Daoy (cell line): ENCODE measurements around the gene SLC1A7. TPM values are rescaled to one million over a fixed set of nuclear protein-coding genes. Genes with fewer than 3 reads are reported as not detected.

ENCODE experiments used
- DNase-seq: peaks from one replicate; pipeline ENCODE4 v3.0.0-alpha.2; 2015; ENCODE audit warnings: low read depth
- total RNA-seq: library from RNA; depleted of rRNA; stranded (reverse); fragments of >200 nt; shearing (Covaris generic); gene quantifications from 2 replicates; pipeline ENCODE4 v1.2.3, GENCODE V29; 2014

The SLC1A7 gene
- total RNA-seq, 1 experiment from 2014 or later = not detected

DNA sequence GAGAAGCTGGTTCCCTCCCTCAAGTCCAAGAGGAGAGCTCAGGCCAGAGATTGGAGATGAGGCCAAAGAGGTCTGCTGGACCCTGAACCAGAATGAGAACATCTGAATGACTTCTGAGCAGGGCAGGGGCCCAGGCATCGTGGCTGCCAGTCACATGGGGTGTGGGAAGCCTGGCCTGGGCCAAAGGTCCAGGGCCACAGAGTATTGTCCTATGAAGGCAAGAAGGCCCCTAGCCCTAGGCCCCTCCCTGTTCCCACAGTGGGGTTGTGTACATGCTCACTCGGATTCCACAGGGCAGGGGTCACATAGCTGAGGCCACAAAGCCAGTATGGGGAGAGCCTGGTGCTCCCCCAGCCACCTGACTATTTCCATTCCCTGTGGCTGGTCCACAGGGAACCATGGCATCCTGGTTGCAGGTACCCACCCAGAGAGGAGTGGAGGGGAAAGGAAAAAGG lies 18.5 kb upstream of the SLC1A7 start:
- no peak for DNase-seq

DNA sequence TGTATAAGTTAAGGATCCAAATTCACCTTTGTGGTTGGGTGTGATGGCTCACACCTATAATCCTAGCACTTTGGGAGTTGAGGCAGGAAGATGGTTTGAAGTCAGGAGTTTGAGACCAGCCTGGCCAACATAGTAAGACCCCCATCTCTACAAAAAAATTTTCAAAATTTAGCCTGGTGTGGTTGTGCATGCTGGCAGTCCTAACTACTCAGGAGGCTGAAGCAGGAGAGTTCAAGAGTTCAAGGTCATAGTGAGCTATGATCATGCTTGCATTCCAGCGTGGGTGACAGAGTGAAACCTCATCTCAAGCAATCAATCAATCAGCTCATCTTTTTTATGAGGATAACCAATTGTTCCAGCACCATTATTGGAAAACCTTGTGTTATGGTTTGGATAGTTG lies 16.5 kb upstream of the SLC1A7 start:
- no peak for DNase-seq

DNA sequence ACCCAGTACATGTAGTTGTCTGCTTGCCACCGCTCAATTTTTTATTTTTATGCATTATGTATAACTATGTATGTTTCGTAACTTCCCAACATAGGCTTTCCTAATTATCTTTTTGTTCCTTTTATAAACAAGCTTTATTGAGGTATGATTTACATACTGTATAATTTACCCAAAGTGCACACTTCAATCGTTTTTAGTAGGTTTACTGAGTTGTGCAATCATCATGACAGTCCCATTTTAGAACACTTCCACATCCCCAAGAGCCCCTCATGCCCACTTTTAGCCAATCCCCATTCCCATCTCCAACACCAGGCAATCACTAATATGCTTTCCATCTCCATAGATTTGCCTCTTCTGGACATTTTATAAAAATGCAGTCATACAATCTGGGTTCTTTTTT lies 14.3 kb upstream of the SLC1A7 start:
- no peak for DNase-seq

DNA sequence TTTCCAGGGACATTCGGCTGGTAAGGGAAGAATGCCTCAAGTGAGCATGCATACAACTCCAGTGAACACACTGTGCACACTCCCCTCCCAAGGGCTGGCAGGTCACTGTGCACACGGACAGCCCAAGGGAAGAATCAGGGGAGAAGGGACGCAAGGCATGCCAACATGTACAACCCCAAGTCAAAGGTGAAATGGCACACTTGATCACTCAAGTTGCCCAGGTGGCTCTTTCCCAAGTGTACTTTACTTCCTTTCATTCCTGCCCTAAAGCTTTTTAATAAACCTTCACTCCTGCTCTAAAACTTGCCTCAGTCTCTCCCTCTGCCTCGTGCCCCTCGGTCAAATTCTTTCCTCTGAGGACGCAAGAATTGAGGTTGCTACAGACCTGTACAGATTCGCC lies 13.5 kb upstream of the SLC1A7 start:
- DNase-seq = no peak

DNA sequence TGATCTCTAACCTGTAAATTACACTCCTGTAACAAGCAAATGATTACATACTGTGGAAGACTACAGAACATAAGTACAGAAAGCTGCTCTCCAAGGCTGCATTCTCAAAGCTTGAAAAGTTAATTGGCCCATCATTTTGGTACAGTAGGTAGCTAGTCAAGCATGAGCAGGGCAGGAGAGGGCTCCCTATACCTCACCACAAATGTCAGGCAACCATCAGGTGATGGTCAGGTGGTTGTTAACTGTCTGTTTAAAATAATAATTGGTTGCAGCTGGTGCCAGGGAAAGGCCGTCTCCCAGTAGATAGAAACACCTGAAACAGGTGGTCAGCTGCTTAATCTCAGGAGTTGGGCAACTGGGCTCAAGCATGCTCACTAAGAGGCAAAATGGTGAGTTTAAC lies 13.1 kb upstream of the SLC1A7 start:
- DNase-seq = no peak

DNA sequence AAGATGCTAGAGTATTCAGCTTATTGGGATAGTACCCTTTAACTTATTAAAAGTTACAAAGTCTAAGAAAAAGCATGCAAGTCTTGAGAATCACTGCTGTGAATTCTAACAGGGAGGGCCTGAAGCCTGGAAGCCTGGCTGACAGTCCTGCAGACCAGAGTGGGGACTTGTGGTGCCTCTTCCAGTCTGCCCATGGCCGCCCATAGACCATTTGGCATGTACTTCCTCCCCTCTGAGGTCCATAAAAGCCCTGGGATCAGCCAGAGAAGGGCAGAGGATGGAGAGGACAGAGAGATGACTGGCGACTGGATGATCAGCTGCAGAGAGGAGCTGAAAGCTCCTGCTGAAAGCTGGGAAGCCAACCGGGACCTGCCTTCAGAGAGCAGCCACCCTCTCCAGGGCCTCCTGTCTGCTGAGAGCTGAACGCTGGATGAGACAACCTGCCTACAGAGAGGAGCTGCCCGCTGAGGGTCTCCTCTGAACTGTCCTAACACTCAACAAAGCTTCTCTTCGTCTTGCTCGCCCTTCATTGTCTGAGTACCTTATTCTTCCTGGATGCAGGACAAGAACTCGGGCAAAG lies 12.5 kb upstream of the SLC1A7 start:
- no peak for DNase-seq

DNA sequence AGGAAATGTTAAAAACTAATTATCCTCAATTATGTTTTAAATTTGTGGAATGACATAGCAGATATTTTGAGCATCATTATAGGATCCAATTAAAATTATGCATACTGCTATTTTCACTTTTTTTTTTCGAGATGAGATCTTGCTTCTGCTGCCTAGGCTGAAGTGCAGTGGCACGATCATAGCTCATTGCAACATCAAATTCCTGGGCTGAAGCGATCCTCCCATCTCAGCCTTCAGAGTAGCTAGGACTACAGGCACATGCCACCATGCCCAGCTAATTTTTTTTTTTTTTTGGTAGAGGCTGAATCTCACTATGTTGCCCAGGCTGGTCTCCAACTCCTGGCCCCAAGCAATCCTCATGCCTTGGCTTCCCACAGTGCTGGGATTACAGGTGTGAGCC lies 11.3 kb upstream of the SLC1A7 start:
- no peak for DNase-seq

DNA sequence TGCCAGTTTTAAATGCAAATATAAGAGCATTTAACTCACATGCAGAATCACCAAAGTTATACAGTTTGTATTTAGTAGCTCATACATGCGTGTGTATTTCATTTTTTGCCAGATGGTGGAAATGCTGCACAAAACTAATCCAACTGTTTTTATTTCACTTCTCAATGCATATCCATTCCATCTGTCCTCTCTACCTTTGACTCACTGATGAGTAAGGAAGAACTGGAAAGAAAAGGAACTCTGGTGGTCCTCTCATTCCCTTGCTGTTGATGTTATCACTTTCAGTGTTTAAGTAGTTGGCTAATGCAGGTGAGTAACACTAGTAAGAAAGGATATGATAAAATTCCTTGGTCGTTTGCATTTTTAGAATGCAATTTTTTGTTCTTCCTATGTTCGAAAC lies 5.7 kb upstream of the SLC1A7 start:
- DNase-seq = peak; percentile 46

DNA sequence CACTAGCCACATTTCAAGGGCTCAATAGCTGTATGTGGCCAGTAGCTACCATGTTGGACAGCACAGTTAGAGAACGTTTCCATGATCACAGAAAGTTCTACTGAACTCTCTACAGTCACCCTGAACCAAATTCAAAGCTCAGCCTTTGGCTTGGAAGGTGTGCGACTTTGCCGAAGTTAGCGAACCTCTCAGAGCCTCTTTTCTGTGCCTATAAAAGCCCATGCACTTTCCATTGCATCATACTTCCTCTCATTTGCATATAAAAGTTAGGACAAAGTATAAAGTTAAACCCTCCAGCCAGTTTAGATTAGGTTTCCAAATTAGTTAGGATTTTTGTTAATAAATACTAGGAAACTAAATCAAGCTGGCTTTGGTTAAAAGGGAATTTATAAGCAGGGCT lies 4.7 kb upstream of the SLC1A7 start:
- DNase-seq = no peak

DNA sequence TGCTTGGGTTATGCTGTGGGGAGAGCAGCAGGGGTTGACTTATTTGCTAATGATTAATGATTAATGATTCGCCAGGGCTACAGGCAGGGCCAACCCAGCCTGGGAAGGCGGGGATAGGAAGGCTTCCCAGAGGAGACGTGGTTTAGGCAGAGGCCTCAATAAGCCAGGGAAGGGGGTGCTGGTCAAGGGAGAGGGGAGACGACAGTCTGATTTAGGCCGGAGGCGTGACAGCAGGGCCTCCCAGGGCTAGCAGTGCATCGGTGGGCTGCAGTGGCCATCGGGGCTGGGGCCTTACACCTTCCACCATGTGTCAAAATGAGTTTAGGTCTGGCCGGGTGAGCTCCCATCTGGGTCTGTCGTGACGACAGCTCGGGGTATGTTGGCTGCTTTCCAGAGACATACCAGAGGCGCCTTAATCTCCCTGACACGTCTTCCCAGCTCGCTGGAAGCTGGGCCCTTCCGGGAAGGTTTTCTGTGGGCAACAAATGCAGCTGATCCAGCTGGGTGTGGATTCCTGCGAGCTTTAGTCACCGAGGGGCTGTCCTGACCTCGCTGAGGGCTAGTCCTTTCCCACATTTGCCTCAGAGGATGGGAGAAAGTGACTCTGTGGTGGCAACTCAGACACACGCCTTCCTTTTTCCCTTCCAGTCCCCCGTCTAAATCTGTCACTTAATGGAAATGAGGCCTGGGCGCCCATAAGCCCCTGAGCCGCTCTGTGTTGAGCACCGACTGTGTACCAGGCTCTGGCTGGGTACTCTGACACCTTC lies 3.7 kb upstream of the SLC1A7 start:
- peak; percentile 98 for DNase-seq

DNA sequence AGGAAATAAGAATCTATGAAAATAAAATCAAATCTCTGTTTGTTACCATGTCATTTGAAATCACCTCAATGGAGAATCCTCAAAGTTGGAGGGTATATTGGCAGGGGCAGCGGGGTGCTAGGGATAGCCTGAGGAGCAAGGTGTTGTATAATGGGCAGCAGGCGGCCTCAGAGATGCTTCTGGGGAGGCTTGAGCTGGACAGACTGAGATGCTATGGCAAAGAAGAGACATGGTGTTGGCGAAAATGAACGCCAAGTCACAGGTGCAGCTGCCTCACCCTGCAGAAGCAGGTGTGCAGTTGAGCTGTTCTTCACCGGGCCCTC lies 3.1 kb upstream of the SLC1A7 start:
- no peak for DNase-seq

DNA sequence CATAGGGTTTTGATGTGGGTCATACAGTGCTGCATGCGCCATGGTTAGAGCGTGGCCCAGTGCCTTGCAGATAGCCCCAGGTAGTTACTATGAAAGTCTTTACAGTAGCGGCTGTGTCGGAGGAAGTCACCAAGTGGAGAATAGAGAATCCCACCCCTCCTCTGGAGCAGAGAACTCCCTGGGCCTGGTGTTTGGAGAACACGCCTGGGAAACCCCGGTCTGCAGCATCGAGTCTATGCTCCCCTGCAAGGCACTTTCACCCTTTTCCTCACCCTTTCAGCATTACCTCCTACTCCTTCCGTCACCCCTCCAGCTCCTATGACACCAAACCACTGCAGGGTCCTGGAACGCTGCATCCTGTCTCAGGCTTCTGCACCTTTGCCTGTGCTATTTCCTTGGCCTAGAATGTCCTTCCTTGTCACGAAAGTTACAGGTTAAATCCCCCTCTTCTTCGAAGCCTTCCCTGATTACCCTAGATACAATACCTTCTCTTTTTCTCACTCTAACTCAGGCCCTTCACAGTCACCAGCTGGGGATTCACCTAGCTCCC lies 2.7 kb upstream of the SLC1A7 start:
- DNase-seq = no peak

DNA sequence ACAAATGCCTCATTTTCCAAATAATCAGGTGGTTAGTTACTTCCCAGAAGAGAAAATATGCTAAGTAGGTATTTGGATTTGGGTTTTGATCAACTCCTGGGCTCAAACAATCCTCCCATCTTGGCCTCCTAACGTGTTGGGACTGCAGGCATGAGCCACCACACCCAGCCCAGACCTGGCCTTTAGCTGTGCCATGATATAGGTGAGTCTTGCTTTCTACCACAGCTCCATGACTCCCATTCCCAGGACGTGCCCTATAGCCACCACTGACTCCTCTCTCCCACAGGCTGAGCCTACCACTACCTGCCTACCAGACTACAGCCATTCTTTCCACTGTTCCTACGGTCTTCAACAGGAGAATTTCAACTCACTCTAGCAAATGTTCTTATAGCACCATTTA lies 1.8 kb upstream of the SLC1A7 start:
- no peak for DNase-seq

DNA sequence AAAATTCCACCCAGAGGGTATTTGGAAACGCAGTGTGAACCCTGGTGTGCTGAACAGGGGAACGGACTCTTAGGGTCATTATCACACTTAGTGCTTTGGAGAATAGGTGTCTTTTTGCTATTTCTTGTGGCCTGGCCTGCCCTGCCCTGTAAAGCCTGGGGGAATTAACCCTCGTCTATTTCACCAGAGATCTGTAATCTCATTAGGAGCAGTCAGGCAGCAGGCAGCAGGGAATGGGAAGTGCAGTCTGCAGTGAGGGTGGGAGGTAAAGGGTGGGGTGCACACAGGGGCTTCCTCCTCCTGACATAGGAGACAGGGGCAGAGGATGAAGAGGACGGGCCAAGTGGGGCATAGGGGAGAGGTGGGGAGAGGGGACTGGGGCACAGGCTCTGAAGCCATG lies 1.1 kb upstream of the SLC1A7 start:
- DNase-seq = no peak

DNA sequence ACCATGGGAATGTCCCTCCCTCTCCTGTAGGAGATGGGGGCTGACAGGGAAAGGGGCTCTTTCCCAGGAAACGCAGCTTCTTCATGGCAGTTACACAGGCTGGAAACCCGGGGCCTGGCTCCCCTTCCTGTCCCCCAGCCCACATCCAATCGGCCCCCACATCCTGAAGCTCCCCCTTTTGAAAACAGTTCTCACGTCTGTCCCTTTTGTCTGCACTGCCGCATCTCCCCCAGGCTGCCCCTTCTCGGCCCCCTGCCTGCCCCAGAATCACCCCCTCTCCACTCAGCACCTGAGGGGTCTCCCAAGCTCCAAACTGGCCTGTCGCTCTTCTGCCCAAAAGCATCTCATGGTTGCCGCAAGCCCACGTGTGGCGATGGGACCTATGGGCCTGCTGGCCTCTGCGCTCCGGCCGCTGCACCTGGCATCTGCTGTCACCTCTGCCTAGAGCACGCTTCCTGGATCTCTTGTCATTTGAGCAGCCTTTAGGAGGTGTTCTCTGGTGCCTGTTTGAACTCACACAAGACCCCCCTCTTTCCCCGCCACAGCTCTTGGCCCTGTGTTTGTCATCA lies 867 bp downstream of the SLC1A7 start:
- no peak for DNase-seq

DNA sequence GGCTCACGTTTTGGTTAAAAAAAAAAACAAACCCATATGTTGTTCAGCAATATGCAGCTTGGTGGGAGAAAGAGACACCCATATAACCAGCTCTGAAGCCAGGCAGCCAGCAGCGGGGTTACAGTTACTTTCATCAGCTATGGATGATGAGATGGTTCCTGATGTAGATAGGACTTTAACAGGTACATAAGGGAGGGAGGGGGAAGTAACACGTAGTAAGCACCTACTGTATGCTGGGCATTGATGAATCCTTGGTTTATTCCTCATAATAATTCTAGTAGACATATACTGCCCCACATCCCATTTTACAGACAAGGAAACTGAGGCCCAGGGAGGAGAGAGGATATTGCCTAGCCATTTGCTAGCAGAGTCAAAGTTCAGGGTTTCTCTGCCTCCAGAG lies 2.0 kb downstream of the SLC1A7 start:
- DNase-seq = no peak

DNA sequence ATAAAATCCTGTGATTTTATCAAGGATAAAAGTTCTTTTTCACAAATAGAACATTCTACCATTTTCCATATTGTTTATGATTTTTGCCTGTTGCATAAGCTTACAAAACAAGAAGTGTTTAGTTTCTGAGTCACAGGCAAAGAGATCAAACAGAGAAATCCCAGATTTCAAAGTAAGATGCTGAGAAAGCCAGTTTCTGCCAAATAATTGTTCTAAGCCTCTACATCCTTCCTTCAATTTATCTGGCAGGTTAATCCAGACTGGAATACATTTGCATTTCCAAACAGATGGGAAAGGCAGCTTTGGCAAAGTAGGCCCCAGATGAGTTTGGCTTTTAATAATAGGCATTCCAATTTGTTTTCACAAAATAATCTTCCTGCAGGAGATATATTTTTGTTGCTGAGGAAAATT lies 2.5 kb downstream of the SLC1A7 start:
- DNase-seq = no peak

DNA sequence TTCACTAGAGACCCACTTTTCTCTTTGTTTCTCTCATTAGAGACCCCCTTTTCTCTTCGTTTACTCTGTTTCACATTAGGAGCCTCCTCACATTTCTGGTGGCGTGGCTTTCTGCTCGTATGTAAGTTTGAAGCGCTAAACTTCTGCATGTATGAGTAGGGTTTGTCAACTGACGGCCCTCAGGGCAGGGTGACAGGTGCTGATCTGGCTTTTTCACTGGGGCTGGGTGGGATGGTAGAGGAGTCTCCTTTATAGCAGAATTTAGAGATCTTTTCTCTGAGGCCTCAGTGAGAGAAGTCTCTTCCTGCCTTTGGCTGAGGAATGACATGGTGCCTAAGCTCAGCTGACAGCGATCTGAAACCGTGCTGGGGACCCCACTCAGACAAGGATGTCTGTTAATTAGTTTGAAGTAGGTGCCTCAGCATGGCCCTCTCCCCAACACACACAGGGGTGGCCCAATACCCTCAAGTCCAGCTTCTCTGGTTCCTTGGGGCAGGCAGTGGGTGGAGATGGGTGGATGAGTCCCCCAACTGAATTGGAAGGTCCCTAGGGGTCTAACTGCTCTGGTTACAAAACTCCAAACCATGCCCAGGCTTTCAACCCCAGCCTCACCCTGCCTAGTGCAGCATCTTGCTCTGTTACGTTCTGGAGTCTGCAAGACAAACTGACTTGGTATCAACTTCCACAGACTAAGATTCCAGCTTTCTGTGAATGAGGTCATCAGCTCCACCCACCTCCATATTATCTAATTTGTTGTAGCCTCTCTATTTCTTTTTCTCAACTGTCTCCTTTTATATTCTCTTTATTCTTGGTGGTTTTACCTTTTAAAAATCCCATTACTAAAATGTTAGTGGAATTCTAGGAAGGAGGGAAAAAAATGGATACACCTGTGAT lies 3.2 kb downstream of the SLC1A7 start:
- DNase-seq = no peak

DNA sequence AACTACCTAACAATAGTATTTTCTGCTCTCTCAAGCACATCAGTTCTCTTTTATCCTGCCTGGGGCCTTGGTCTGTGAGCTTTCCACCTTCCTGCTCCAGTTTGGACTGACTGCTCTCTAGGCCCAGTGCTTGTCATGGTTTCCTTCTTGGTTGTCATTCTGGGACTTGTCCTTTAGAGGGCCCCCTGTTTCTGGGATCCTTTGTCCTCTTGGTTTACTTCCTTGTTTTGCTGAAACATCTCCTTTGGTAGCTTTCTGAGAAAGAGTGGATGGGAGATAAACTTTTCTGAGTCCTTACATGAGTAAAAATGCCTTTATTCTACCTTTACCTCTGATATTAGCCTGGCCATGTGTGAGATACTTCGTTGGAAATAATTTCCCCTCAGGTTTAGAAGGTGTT lies 4.7 kb downstream of the SLC1A7 start:
- DNase-seq = no peak

DNA sequence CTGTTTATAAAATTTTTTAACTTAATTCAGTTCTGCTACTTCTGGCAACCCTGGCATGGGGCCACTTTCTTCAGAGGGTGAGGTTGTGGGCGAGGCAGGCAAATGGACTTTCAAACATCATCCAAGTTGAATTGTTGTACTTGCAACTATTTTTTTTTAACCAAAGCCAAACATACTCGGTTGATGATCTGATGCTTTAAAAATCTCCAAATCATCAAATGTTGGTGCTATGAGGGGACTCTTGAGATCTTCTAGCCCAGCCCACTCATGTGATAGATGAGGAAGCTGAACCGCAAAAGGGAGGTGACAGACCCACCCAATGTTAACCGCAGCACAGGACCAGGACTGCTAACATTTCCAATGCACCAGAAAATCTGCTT lies 6.7 kb downstream of the SLC1A7 start:
- DNase-seq = peak; percentile 60

DNA sequence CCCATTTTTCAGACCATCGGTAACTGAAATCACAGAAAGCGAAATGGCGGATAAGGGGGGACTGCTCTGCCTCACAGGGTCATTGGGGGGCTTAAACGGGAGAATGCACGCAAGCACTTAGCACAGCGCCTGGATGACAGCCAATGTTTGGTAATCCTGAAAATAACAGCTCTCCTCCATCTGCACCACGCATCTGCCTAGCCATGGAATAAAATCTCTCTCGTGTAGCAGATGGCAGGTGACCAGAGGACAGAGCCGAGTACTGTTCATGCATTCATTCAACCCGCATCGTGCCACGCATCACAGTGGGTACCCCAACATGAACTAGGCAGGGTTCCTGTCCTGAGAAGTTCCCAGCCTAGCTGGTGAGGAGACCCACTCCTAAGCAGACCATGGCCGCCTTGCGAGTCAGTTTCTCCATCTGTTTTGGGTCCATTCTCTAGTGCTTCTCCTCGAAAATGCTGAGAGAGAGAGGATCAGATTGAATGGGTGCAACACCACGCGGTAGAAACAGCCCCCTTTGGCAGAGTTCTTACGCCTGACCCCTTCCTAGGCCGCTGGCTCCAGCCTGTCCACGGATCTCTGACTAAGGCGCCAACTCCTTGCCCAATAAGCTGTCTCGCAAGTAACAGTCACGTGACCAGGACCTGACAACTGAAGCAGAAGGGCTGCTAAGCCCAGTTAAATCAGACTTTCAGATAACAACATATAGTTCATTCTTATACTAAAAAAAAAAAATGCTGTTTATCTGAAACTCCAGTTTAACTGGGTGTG lies 7.3 kb downstream of the SLC1A7 start:
- no peak for DNase-seq
